GM19193 (cell line): ENCODE measurements around the gene KCNJ6.

Source experiments
- POLR2A ChIP-seq: IDR thresholded peaks from 4 replicates; pipeline ENCODE4 v1.6.1; 2011; ENCODE audit not compliant: insufficient read depth, insufficient read length; ENCODE audit errors: extremely low read depth

KCNJ6 gene

GRCh38 chr21:37861561-37861960, 54.7 kb downstream of the KCNJ6 start:
- TF ChIP-seq POLR2A = no peak

DNA sequence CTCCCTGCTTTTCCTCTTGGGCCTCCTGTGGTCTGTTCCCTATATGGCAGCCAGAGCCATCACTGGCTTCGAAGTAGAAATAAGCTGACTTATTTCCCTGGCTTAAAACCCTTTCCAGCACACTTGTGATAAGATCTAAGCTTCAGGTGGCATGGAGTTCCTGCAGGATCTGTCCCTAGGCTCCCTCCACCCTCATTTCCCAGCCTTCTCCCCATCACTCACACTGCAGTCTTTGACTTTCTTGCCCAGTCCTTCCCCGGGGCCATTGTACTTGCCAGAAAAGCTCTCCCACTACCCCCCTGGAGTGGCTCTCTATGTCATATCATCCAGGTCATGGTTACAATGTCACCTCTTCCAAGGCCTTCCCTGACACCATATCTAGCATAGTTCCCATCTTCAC, 55.8 kb downstream of the KCNJ6 start:
- no peak for TF ChIP-seq POLR2A

- no peak for TF ChIP-seq POLR2A
Measured at GRCh38 chr21:37855647-37856625, 60.3 kb downstream of the KCNJ6 start.

- TF ChIP-seq POLR2A = no peak
Measured at GRCh38 chr21:37855271-37855646, 61.0 kb downstream of the KCNJ6 start.

- TF ChIP-seq POLR2A = no peak
Measured at GRCh38 chr21:37849506-37850102, 66.7 kb downstream of the KCNJ6 start.

- no peak for TF ChIP-seq POLR2A
Measured at GRCh38 chr21:37848721-37849490, 67.4 kb downstream of the KCNJ6 start.

GRCh38 chr21:37845535-37845934, 70.7 kb downstream of the KCNJ6 start:
- TF ChIP-seq POLR2A = no peak

GRCh38 chr21:37843191-37843590, 73.1 kb downstream of the KCNJ6 start:
- TF ChIP-seq POLR2A = no peak

- TF ChIP-seq POLR2A = no peak
Measured at GRCh38 chr21:37842163-37842919, 73.9 kb downstream of the KCNJ6 start.

DNA sequence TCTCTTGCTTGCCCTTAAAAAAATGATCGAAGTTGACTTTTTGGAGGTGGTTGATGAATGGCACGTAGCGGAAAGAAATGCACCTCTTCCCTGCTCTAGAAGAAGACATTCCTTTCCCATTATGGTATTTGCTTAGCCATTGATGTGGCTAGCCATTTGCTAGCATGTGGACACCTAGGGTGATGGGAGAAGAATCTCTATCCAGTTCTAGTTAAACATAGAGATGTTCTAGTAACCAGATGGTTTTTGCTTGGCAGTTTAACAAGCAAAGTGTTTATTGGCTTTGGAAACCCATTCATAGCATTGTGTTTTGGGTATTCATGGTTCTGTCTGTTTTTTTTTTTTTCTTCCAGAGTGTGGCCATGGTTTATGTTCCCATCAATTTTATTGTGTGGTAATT, 78.9 kb downstream of the KCNJ6 start:
- TF ChIP-seq POLR2A = no peak

DNA sequence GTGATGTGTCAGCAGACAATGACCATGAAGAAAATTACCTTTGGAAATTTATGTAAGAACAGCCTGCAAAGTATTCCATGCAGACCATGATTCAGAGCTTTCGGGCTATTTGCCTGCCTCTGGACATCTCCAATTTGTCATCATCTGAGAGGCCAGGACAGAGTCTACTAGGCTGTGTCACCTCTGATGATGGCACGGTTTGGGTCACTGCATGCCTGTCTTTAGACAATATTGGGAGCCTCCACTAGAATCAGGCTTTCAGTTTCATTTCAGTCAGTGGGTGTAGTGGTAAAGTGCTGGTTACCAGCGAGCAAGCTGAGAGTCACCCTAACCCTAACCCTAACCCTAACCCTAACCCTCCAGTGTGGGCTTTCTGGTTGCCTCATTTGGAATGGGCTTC, 80.8 kb downstream of the KCNJ6 start:
- TF ChIP-seq POLR2A = no peak

GRCh38 chr21:37833301-37833700, 83.0 kb downstream of the KCNJ6 start:
- TF ChIP-seq POLR2A = no peak

DNA sequence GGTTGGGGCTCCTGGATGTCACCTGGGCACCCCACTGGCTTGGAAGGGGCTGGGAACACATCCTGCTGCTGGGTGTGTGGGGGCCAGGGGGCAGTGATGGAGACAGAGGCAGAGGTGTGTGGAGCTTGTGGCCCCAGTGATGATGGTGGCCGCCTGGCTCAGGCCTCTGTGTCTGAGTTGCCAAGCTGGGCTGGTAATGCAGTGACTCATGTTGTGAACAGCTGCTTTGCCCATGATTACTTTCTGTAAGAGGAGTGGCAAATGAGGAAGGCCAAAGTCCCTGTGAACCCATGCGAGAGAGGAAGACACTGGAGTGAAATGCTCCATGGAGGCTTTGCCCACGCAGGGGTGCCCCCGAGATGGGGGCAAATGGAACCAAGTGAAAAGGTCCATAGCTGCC, 86.8 kb downstream of the KCNJ6 start:
- no peak for TF ChIP-seq POLR2A

DNA sequence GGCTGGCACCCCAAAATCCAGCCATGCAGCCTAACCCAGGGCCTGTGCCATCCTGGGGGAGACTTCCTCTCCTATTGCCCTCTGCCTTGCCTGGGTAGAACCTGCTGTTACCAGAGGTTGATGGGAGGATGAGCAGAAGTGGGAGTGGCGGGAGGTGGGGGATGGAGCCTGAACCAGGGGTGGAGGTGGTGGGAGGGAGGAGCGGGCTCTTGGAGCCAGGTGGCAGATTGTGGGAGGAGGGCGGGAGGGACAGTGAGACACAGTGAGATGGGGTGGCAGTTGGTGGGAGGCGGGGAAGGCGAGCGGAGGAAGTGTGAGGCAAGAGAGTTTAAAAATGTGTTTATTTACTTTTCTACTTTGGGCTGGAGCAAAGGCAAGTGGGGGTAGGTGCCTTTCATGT, 87.3 kb downstream of the KCNJ6 start:
- TF ChIP-seq POLR2A = no peak

- TF ChIP-seq POLR2A = no peak
Measured at GRCh38 chr21:37828556-37828955, 87.7 kb downstream of the KCNJ6 start.
